Measurements from ENCODE around the gene IL9.

The IL9 gene

GRCh38 chr5:135915466-135916001, 19.9 kb upstream of the IL9 start:
- no peak for TF ChIP-seq CTCF (IDR thresholded peaks at IDR 0.05; ENCODE audit: control extremely low read depth, extremely low read depth, low read depth, missing control alignments)
- ChIA-PET POLR2A (no interaction called here), CTCF (no interaction called here)
- DNase-seq (ENCODE audit: extremely low spot score), result no peak

GRCh38 chr5:135913713-135914626, 18.3 kb upstream of the IL9 start:
- TF ChIP-seq CTCF (IDR thresholded peaks at IDR 0.05; ENCODE audit: control extremely low read depth, extremely low read depth, low read depth, missing control alignments), result no peak
- ChIA-PET POLR2A (no interaction called here), CTCF (no interaction called here)
- no peak for DNase-seq (ENCODE audit: extremely low spot score)

GRCh38 chr5:135905144-135905543, 9.5 kb upstream of the IL9 start:
- no peak for TF ChIP-seq CTCF (IDR thresholded peaks at IDR 0.05; ENCODE audit: control extremely low read depth, extremely low read depth, low read depth, missing control alignments)

GRCh38 chr5:135901633-135902032, 6.0 kb upstream of the IL9 start:
- ChIA-PET POLR2A (no interaction called here), CTCF (interaction anchor here (1.8 kb wide), 1 partner anchor 11 kb away, joined by 6 read pairs; no protein-coding TSS in a partner anchor)
- no peak for DNase-seq (ENCODE audit: extremely low spot score)
- no peak for TF ChIP-seq CTCF (IDR thresholded peaks at IDR 0.05; ENCODE audit: control extremely low read depth, extremely low read depth, low read depth, missing control alignments)

More at GRCh38 chr5:135905144-135905543, 9.5 kb upstream of the IL9 start:
- no peak for DNase-seq (ENCODE audit: extremely low spot score)
- ChIA-PET POLR2A (no interaction called here), CTCF (interaction anchor here (1.1 to 1.7 kb wide), 3 partner anchors 16 to 518 kb away, joined by 3 to 4 read pairs (median 4); no protein-coding TSS in a partner anchor)

GRCh38 chr5:135900276-135900675, 4.6 kb upstream of the IL9 start:
- DNase-seq (ENCODE audit: extremely low spot score), result no peak
- ChIA-PET POLR2A (no interaction called here), CTCF (interaction anchor here (1.4 to 1.8 kb wide), 2 partner anchors 9 to 11 kb away, joined by 5 to 6 read pairs; no protein-coding TSS in a partner anchor)
- no peak for TF ChIP-seq CTCF (IDR thresholded peaks at IDR 0.05; ENCODE audit: control extremely low read depth, extremely low read depth, low read depth, missing control alignments)

GRCh38 chr5:135898651-135899050, 3.0 kb upstream of the IL9 start:
- CTCF ChIA-PET, result interaction anchor here (1.6 kb wide), 1 partner anchor 165 kb away, joined by 4 read pairs; no protein-coding TSS in a partner anchor
- POLR2A ChIA-PET, result no interaction called here
- no peak for TF ChIP-seq CTCF (IDR thresholded peaks at IDR 0.05; ENCODE audit: control extremely low read depth, extremely low read depth, low read depth, missing control alignments)
- no peak for DNase-seq (ENCODE audit: extremely low spot score)
